Testis (tissue), 3 donors: ENCODE results near the gene CBFA2T3. TPM values are rescaled to one million over a fixed set of nuclear protein-coding genes. Genes with fewer than 3 reads are reported as not detected.

Experiments
- DNase-seq: peaks from one replicate; pipeline ENCODE4 v3.0.0-alpha.2; 2019
- H3K27ac ChIP-seq, 2 donors: fragments of 200-600 bp; sonication (generic); one replicate each; pipeline ENCODE4 v1.5.1; 2019
- H3K27me3 ChIP-seq: fragments of 200-600 bp; sonication (generic); one replicate; pipeline ENCODE4 v1.5.1; 2019
- H3K36me3 ChIP-seq: fragments of 200-600 bp; sonication (generic); one replicate; pipeline ENCODE4 v1.5.1; 2017; ENCODE audit warnings: low read depth; ENCODE audit errors: missing control alignments
- H3K4me1 ChIP-seq: fragments of 200-600 bp; sonication (generic); one replicate; pipeline ENCODE4 v1.5.1; 2019
- H3K4me3 ChIP-seq, 2 donors: fragments of 200-600 bp; sonication (generic); one replicate each; pipeline ENCODE4 v1.5.1; 2017 to 2019
- H3K9me3 ChIP-seq: fragments of 200-600 bp; sonication (generic); one replicate; pipeline ENCODE4 v1.5.1; 2017
- POLR2A ChIP-seq: fragments of 450-650 bp; IDR thresholded peaks from one replicate; pipeline ENCODE4 v1.6.1; 2017; ENCODE audit warnings: antibody characterized with exemption, mild to moderate bottlenecking, moderate library complexity
- WGBS, 2 donors: methylation state at CpG; one replicate each; pipeline ENCODE4 v1.1.5; 2018; 5-methylcytosine and 5-hydroxymethylcytosine counted together
- intact Hi-C: fragments of 100-400 bp; cut with DNase I; formaldehyde crosslinking; loops from one replicate; pipeline ENCODE4 v1.15.1; 2023; ENCODE audit warnings: low total_unique reads
- polyA plus RNA-seq: library from polyadenylated mRNA; stranded (reverse); fragments of 350-450 nt; fragmentation: Illumina TruSeq; extraction: RNeasy Lipid Tissue Mini Kit (QIAGEN cat#74804); gene quantifications from one replicate; pipeline ENCODE4 v1.2.3, GENCODE V29; 2014; ENCODE audit warnings: low read depth, low replicate concordance; ENCODE audit not compliant: insufficient read depth
- total RNA-seq, 2 donors: library from RNA; depleted of rRNA; stranded (reverse); fragments of >200 nt; gene quantifications; one replicate each; pipeline ENCODE4 v1.2.3, GENCODE V29; 2016
- TF ChIP-seq, protein P1 (sequence below), 3 experiments: fragments of 450-650 bp in 2 of 3; fragments of 200-600 bp in 1 of 3; sonication (generic) in 1 of 3; IDR thresholded peaks; one replicate each; pipeline ENCODE4 v1.5.1; 2016 to 2019; ENCODE audit warnings: antibody characterized with exemption in 3 of 3, mild to moderate bottlenecking in 2 of 3, moderate library complexity in 1 of 3

The CBFA2T3 gene
- total and polyA plus RNA-seq, 3 donors from 2014 or later, result 7.1 to 11.9 (median 9.2) TPM

GRCh38 chr16:88924834-88925539 lies 52.0 kb downstream of the CBFA2T3 start:
- peaks cover 11% of the 10 kb centered on the region for H3K4me1 ChIP-seq
- 67 to 74% methylated on average over 17 to 30 of the region's 30 CpGs for WGBS, 2 donors
- no peak for TF ChIP-seq POLR2A
- TF ChIP-seq, protein P1, sequence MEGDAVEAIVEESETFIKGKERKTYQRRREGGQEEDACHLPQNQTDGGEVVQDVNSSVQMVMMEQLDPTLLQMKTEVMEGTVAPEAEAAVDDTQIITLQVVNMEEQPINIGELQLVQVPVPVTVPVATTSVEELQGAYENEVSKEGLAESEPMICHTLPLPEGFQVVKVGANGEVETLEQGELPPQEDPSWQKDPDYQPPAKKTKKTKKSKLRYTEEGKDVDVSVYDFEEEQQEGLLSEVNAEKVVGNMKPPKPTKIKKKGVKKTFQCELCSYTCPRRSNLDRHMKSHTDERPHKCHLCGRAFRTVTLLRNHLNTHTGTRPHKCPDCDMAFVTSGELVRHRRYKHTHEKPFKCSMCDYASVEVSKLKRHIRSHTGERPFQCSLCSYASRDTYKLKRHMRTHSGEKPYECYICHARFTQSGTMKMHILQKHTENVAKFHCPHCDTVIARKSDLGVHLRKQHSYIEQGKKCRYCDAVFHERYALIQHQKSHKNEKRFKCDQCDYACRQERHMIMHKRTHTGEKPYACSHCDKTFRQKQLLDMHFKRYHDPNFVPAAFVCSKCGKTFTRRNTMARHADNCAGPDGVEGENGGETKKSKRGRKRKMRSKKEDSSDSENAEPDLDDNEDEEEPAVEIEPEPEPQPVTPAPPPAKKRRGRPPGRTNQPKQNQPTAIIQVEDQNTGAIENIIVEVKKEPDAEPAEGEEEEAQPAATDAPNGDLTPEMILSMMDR (IDR thresholded peaks at IDR 0.05), result no peak

GRCh38 chr16:88923926-88924833 lies 52.8 kb downstream of the CBFA2T3 start:
- no peak overlapping the region for H3K4me3 ChIP-seq
- 76 to 80% methylated on average over 35 of the region's 37 CpGs for WGBS, 2 donors
- H3K36me3 ChIP-seq, result no peaks in the 10 kb centered on the region
- peaks cover 11% of the 10 kb centered on the region for H3K4me1 ChIP-seq
- intact Hi-C loops, result no loop called here
- no peak for DNase-seq
- no peaks in the 10 kb centered on the region for H3K27me3 ChIP-seq
- no peak overlapping the region for H3K27ac ChIP-seq
- no peaks in the 10 kb centered on the region for H3K9me3 ChIP-seq
- TF ChIP-seq POLR2A, result no peak
- TF ChIP-seq, protein P1 (IDR thresholded peaks at IDR 0.05), result no peak

More at GRCh38 chr16:88924834-88925539, 52.0 kb downstream of the CBFA2T3 start:
- Histone ChIP-seq H3K27ac (no peak overlapping the region), H3K36me3 (no peaks in the 10 kb centered on the region), H3K4me3 (no peak overlapping the region), H3K27me3 (no peaks in the 10 kb centered on the region), H3K9me3 (no peaks in the 10 kb centered on the region)
- intact Hi-C loops, result no loop called here
- no peak for DNase-seq

DNA sequence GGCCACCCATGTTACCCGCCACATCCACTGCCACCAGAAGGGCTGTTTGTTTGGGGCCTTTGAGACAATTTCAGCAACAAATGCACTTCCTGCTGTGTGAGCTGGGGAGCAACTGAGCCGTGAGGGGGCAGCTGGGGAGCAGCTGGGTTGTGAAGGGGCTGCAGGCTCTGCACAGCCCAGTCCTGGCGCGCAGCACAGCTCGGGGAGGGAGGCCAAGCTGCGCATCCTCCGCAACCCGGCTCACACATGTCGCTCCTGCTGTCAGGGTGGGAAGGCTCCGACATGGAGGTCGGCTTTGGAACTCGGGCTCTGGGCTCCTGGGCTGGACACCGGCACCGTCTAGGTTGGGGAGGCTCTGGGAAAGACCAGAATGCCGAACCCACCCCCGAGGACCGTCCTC lies 53.6 kb downstream of the CBFA2T3 start:
- no peaks in the 10 kb centered on the region for H3K36me3 ChIP-seq
- DNase-seq, result no peak
- WGBS, 2 donors, result 85 to 88% methylated on average over 17 of the region's 17 CpGs
- TF ChIP-seq, protein P1 (IDR thresholded peaks at IDR 0.05), result no peak
- no peak for TF ChIP-seq POLR2A
- peaks cover 11% of the 10 kb centered on the region for H3K4me1 ChIP-seq
- no peaks in the 10 kb centered on the region for H3K27me3 ChIP-seq
- H3K9me3 ChIP-seq, result no peaks in the 10 kb centered on the region
- H3K27ac ChIP-seq, result no peak overlapping the region
- intact Hi-C loops, result no loop called here
- H3K4me3 ChIP-seq, result no peak overlapping the region

GRCh38 chr16:88922826-88923410 lies 54.1 kb downstream of the CBFA2T3 start:
- no peaks in the 10 kb centered on the region for H3K9me3 ChIP-seq
- no peak overlapping the region for H3K4me3 ChIP-seq
- peaks cover 11% of the 10 kb centered on the region for H3K4me1 ChIP-seq
- intact Hi-C loops, result no loop called here
- no peaks in the 10 kb centered on the region for H3K36me3 ChIP-seq
- no peaks in the 10 kb centered on the region for H3K27me3 ChIP-seq
- TF ChIP-seq POLR2A, result no peak
- TF ChIP-seq, protein P1 (IDR thresholded peaks at IDR 0.05), result no peak
- DNase-seq, result no peak
- 77 to 90% methylated on average over 15 to 22 of the region's 22 CpGs for WGBS, 2 donors
- no peak overlapping the region for H3K27ac ChIP-seq
